PFSK-1 (cell line): Measurements from ENCODE around the gene TTC28.

ENCODE experiments used
- FOXP2 ChIP-seq: optimal IDR thresholded peaks from 2 replicates; pipeline ENCODE3; 2011; ENCODE audit warnings: borderline replicate concordance, control low read depth, inconsistent platforms; ENCODE audit not compliant: insufficient read depth; ENCODE audit errors: extremely low read length, extremely low read depth
- POLR2AphosphoS5 ChIP-seq: IDR thresholded peaks from 2 replicates; pipeline ENCODE4 v1.6.1; 2012; ENCODE audit warnings: low read depth, mild to moderate bottlenecking, control low read depth, low read length, moderate library complexity
- REST ChIP-seq, 2 experiments: IDR thresholded peaks; 2 replicates each; pipeline versions ENCODE4 v1.6.1 to v1.8.0; 2011 to 2012; ENCODE audit warnings: low read depth in 2 of 2, low read length in 2 of 2, control low read depth in 1 of 2, inconsistent platforms in 1 of 2, mild to moderate bottlenecking in 1 of 2, moderate library complexity in 1 of 2; ENCODE audit not compliant: insufficient read depth in 1 of 2
- SIN3A ChIP-seq: IDR thresholded peaks from 2 replicates; pipeline ENCODE4 v1.6.1; 2012; ENCODE audit warnings: mild to moderate bottlenecking, low read length, moderate library complexity, borderline replicate concordance; ENCODE audit not compliant: insufficient read depth
- TAF1 ChIP-seq: IDR thresholded peaks from 2 replicates; pipeline ENCODE4 v1.6.1; 2012; ENCODE audit warnings: low read length, control low read depth, borderline replicate concordance; ENCODE audit not compliant: insufficient read depth

- TF ChIP-seq POLR2AphosphoS5, result no peak
- TF ChIP-seq TAF1, result no peak
- TF ChIP-seq FOXP2, result no peak
- no peak for TF ChIP-seq REST (IDR thresholded peaks at IDR 0.05; ENCODE audit: insufficient read depth in 1 of 2, low read depth in 2 of 2, low read length in 2 of 2)
- no peak for TF ChIP-seq SIN3A
Measured at GRCh38 chr22:28015676-28016601, 663.7 kb downstream of the TTC28 start.
